ENCODE data around the gene HM13.
"Not testable (repeated sequence)": the region's sequence is repeated elsewhere in the genome, so short reads cannot be mapped to it uniquely, and the experiment has no call there.

The HM13 gene

DNA sequence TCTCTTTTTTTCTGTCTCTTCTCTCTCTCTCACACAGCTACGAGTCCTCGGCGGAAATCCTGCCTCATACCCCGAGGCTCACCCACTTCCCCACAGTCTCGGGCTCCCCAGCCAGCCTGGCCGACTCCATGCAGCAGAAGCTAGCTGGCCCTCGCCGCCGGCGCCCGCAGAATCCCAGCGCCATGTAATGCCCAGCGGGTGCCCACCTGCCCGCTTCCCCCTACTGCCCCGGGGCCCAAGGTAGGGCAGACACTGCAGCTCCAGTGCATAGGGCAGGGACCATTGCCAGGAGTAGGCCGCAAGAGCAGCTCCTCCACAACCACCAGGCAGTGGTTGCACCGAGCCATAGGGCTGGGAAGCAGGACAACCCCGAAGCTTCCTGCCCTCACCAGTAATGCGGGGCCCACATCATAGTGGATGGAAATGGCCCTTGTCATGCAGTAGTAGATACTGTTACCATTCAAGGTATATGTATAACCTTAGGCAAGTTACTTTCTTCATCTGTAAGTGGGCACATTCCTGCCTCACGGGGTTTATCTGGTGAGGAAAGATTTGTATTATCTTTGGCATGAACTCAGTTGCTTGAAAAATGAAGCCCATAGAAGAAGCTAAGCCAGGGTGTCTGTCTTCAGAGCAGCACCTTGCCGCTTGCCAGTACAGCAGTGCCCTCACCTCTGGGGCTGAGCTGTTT lies 53.9 kb downstream of the HM13 start:
- no peak for DNase-seq

- DNase-seq, result no peak
Observed at GRCh38 chr20:31568773-31569162, 54.5 kb downstream of the HM13 start.

DNA sequence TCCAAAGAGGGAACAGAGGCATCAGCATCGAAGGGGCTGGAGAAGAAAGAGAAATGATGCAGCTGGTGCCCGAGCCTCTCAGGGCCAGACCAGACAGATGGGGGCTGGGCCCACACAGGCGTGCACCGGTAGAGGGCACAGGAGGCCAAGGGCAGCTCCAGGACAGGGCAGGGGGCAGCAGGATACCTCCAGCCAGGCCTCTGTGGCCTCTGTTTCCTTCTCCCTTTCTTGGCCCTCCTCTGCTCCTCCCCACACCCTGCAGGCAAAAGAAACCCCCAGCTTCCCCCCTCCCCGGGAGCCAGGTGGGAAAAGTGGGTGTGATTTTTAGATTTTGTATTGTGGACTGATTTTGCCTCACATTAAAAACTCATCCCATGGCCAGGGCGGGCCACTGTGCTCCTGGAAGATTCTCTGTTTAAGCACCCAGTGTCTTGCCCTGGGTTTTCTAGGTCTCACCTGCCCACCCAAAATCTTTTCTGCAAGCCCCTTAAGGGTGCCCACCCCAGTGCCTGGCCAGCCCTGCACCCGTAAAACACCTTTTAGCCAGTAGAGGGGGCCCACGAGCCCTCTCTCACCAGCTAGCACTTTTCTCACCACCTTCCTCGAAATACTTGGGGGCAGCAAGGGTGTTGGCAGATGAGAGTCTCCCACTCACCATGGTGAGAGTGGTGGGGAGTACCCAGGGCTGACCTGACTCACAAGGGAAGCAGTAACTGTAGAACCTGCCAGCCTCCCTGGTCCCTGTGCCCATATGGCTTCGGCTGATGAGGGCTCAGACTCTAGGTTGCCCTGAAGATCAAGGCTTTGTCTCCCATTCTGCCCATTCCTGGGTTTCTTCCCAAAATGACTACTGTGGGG lies 55.1 kb downstream of the HM13 start:
- DNase-seq, result peak; percentile 53

- no peak for DNase-seq
Observed at GRCh38 chr20:31570021-31570463, 55.8 kb downstream of the HM13 start.

DNA sequence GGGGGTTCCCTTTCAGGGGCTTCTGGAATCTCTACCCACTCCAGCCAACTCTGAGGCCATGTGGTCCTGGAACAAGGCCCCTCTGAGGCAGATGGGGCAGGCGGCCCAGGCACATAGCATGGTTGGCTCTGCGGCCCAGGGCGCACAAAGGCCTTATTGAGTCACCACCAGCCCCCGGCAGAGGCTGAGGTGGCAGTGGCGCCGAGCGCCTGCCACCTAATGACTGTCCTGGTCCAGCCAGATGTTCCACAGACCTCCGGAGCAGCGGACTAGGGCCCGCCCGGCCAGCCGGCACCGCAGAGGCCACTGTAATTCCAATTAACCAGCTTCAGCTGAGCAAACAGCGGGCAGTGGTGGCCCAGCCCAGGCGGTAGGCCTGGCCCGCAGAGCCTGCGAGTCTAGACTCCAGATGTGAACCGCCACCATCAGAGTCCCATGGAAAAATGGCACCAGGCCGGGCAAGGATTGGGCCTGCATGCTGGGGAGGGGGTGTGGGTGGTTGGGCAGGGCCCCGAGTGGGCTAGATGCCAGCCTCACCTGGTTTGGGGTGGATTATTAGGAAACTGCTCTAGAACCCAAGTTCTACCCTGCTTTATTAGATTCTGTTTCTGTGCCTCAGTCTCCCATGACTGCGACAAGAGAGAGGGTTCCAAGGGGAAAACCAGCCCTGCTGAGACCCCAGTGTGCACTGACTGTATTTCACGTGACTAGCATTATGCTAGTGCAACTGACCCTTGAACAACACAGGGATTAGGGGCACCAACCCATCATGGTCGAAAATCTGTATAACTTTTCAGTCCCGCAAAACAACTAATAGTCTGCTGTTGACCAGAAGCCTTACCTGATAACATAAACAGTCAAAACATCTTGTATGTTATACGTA lies 56.7 kb downstream of the HM13 start:
- DNase-seq, result no peak

GRCh38 chr20:31572042-31572700 lies 57.9 kb downstream of the HM13 start:
- no peak for DNase-seq

DNA sequence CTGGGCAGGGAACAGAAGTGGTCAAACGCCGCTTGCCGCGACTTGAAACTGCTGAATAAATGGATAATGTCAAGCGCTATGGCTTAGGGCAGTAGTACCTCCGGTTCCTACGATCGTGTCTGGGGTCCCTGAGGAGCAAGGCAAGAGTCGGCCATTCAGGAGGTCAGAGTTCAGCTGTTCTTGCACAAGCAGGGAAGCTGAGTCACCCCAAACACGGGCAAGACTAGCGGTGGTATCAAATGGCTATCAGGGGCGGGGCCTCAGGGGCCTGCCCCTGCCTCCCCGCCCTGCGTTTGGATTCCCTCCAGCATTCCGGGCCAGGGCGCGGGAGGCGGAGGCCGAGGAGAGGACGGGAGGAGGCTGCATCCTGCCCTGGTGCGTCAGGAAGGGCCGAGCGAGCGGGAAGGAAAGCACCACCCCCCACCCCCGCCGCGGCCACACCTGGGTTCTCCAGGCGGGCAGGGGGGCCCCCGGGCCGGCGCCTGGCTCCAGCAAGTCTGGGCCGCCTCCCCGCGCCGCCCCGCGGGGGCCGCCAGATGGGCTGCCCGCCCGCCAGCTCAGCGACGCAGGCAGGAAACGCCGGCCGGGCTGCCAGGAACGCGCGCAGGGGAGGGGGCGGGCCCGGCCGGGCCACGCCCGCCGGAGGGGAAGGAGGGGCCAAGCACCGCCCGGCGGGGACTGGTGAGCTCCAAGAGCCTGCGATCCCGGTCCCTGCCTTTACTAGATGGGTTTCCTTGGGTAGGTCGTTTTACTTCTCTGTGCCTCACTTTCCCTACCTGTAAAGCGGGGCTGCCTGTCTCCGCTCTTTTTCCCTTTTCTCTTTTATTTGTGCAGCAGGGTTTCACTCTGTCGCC lies 58.7 kb downstream of the HM13 start:
- DNase-seq, result peak; percentile 96

DNA sequence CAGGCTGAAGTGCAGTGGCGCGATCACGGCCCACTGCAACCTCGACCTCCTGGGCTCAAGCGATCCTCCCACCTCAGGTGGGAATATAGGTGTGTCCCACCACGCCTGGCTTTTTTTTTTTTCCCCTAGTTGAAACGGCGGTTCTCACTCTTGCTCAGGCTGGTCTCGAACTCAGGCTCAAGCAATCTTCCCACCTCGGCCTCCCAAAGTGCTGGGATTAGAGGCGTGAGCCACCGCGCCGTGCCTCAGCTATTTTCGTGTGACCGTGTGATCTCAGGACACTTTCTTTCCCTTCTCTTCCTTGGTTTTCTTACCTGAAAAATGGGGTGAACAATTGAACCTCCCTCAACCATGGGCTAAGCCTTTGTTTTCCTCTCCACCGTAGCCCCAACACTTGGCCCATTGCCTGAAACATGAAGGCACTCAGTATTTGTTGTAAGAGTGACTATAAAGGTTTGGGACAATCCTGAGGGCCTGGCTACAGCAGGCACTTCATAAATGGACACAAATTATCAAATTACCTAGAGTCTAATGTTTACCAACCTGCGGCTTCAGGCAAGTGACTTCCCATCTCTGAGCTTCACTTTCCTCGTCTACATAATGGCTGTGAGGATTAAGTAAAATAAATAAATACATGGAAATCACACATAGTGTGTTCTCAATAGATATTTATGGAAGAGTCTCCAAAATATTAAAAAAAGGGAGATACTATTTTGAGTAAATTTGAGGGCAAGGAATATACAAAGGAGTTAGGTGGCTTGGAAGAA lies 59.5 kb downstream of the HM13 start:
- DNase-seq, result peak; percentile 22

DNA sequence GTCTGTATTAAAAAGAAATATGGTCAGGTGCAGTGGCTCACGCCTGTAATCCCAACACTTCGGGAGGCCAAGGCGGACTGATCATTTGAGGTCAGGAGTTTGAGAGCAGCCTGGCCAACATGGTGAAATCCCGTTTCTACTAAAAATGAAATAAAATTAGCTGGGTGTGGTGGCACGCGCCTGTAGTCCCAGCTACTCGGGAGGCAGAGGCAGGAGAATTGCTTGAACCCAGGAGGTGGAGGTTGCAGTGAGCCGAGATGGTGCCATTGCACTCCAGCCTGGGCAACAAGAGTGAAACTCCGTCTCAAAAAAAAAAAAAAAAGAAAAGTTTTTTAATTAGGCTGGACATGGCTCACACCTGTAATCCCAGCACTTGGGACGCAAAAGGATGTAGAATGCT lies 60.7 kb downstream of the HM13 start:
- DNase-seq, result not testable (repeated sequence)

GRCh38 chr20:31576751-31577150 lies 62.5 kb downstream of the HM13 start:
- DNase-seq, result no peak

- DNase-seq, result no peak
Observed at GRCh38 chr20:31577194-31577593, 63.0 kb downstream of the HM13 start.

- no peak for DNase-seq
Observed at GRCh38 chr20:31578448-31579138, 64.4 kb downstream of the HM13 start.

- no peak for DNase-seq
Observed at GRCh38 chr20:31579245-31579644, 65.0 kb downstream of the HM13 start.

DNA sequence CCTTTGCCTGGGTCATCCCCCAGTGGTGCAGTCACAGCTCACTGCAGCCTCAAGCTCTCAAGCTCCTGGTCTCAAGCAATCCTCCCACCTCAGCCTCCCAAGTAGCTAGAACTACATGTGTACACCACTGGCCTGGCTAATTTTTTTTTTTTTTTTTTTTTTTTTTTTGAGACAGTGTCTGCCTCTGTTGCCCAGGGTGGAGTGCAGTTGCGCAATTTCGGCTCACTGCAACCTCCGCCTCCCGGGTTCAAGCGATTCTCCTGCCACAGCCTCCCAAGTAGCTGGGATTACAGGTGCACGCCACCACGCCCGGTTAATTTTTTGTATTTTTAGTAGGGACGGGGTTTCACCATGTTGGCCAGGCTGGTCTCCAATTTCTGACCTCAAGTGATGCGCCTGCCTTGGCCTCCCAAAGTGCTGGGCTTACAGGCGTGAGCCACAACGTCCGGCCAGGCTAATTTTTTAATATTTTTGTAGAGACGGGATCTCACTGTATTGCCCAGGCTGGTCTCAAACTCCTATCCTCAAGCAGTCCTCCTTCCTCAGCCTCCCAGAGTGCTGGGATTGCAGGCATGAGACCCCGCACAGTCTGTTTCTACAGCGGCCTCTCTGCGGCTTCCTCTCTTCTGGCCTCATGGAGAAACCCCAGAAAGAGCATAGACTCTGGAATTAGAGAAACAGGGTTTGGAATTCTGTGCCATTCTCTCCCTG lies 65.9 kb downstream of the HM13 start:
- not testable (repeated sequence) for DNase-seq

DNA sequence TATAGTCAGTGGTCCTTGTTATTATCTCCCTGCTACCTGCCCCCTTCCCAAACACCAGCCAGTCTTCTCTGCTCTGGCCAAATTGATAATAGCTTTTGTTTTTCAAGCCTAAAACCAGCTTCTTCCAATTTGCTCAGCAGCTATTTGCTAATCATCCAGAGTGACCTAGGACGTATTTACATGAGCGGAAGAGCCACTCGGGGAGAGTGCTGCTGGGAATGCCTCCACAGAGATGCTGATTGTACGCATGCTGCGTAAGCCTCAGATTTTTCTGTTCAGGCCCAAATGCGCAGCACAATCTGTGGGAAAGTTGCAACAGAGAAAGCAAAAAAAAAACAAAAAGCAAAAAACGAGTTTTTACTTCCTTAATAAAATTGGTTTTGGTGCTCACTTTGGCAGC lies 66.5 kb downstream of the HM13 start:
- DNase-seq, result no peak

GRCh38 chr20:31581391-31581790 lies 67.1 kb downstream of the HM13 start:
- no peak for DNase-seq

DNA sequence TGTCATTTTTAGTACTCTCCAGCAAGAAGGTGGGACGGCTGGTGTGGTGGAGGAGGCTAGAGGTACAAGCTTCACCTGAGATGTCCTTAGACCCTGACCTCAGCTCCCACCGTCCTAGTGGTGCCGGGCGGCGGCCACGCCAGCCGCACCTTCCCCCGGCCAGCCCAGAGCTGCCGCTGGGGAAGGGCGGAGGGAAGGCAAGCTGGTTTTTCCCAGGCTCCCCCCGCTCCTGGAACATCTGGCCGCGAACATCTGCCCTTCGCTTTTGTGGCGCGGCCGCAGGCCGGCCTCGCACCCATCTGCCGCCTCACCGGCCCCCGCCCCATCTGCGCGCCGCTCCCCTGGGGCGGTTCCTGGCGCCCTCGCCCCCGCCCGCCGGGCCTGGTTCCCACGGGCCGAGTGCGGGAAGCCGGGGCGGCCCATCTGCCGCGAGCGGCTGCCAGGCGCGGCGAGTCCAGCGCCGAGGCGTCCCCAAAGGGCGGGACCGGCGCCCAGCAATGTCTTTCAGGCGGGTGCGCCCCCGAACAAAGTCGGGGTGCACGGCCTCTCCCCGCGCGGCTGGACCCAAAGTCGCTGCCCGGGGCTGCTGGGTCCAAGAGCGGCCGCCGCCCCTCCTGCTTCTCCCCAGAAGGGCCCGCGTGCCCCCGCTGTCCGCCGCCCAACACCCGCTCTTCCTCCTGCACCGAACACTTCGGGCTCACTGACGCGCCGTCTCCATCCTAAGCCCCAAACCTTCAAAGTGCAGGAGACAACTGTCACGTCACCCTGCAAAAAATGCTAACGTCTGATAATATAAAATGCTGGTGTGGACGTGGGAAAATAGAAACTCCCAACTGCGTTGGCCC lies 73.5 kb downstream of the HM13 start:
- DNase-seq, result peak; percentile 49

GRCh38 chr20:31590717-31591225 lies 76.5 kb downstream of the HM13 start:
- no peak for DNase-seq
